ENCODE data around the gene CDCA7.
A peak's percentile ranks its signal among the peaks of the same experiment; 100 is the strongest.

DNA sequence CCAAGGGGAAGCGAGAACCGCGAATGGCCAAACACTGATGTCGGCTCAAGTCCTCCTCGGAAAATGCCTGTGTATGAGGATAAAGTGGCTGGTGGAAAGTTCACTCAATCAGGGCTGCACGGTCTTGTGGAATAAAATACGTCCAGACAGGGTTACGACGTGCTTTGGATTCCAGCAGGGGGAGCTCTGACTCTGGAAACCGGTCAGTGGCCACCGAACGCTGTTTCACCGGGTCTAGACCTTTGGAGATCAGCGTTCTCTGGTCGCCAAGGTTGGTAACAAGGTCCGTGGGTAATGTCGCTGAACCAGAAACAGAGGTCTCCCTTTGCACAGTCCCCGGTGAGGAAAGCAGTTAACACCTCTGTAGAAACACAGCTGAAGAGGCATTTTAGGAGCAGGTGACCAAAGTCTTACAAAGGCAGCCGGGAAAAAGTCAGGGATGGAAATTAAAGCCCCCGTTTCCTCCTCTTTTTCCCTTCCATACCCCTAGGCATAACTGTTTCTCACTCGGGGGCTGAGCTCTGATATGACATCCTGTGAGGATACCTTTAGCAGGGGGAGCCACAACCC, 47.8 kb downstream of the CDCA7 start:
- TF ChIP-seq, protein P1, sequence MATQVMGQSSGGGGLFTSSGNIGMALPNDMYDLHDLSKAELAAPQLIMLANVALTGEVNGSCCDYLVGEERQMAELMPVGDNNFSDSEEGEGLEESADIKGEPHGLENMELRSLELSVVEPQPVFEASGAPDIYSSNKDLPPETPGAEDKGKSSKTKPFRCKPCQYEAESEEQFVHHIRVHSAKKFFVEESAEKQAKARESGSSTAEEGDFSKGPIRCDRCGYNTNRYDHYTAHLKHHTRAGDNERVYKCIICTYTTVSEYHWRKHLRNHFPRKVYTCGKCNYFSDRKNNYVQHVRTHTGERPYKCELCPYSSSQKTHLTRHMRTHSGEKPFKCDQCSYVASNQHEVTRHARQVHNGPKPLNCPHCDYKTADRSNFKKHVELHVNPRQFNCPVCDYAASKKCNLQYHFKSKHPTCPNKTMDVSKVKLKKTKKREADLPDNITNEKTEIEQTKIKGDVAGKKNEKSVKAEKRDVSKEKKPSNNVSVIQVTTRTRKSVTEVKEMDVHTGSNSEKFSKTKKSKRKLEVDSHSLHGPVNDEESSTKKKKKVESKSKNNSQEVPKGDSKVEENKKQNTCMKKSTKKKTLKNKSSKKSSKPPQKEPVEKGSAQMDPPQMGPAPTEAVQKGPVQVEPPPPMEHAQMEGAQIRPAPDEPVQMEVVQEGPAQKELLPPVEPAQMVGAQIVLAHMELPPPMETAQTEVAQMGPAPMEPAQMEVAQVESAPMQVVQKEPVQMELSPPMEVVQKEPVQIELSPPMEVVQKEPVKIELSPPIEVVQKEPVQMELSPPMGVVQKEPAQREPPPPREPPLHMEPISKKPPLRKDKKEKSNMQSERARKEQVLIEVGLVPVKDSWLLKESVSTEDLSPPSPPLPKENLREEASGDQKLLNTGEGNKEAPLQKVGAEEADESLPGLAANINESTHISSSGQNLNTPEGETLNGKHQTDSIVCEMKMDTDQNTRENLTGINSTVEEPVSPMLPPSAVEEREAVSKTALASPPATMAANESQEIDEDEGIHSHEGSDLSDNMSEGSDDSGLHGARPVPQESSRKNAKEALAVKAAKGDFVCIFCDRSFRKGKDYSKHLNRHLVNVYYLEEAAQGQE (IDR thresholded peaks at IDR 0.05; ENCODE audit: insufficient replicate concordance, low read depth) = no peak
- TF ChIP-seq, protein P2, sequence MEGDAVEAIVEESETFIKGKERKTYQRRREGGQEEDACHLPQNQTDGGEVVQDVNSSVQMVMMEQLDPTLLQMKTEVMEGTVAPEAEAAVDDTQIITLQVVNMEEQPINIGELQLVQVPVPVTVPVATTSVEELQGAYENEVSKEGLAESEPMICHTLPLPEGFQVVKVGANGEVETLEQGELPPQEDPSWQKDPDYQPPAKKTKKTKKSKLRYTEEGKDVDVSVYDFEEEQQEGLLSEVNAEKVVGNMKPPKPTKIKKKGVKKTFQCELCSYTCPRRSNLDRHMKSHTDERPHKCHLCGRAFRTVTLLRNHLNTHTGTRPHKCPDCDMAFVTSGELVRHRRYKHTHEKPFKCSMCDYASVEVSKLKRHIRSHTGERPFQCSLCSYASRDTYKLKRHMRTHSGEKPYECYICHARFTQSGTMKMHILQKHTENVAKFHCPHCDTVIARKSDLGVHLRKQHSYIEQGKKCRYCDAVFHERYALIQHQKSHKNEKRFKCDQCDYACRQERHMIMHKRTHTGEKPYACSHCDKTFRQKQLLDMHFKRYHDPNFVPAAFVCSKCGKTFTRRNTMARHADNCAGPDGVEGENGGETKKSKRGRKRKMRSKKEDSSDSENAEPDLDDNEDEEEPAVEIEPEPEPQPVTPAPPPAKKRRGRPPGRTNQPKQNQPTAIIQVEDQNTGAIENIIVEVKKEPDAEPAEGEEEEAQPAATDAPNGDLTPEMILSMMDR (IDR thresholded peaks at IDR 0.05; ENCODE audit: insufficient read depth, low read length) = peak; percentile 84
- TF ChIP-seq SPI1 (IDR thresholded peaks at IDR 0.05; ENCODE audit: borderline replicate concordance, low read depth) (no peak), POLR2AphosphoS5 (IDR thresholded peaks at IDR 0.05; ENCODE audit: low read depth) (no peak), GABPA (IDR thresholded peaks at IDR 0.05; ENCODE audit: low read depth) (no peak)

All from HL-60 (cell line).